IPS DF 6.9 (cell line): Measurements from ENCODE around the gene TTBK2.
"Not testable (repeated sequence)": the region's sequence is repeated elsewhere in the genome, so short reads cannot be mapped to it uniquely, and the experiment has no call there.

ENCODE experiments used
- DNase-seq: peaks from one replicate; pipeline ENCODE4 v3.0.0-alpha.2; 2013; ENCODE audit warnings: low read depth, low spot score
- H3K27ac ChIP-seq: one replicate; pipeline ENCODE4 v1.5.1; 2013; ENCODE audit warnings: low read length, control low read depth
- H3K27me3 ChIP-seq: 2 replicates; pipeline ENCODE4 v1.6.1; 2013; ENCODE audit warnings: mild to moderate bottlenecking, low read length; ENCODE audit not compliant: control insufficient read depth, insufficient read depth
- H3K36me3 ChIP-seq: 2 replicates; pipeline ENCODE4 v1.6.1; 2013; ENCODE audit warnings: low read length; ENCODE audit not compliant: control insufficient read depth, insufficient read depth
- H3K4me1 ChIP-seq: 2 replicates; pipeline ENCODE4 v1.6.1; 2013; ENCODE audit warnings: low read length; ENCODE audit not compliant: control insufficient read depth, insufficient read depth
- H3K4me3 ChIP-seq: 2 replicates; pipeline ENCODE4 v1.5.1; 2013; ENCODE audit warnings: mild to moderate bottlenecking, low read length
- H3K9me3 ChIP-seq: 2 replicates; pipeline ENCODE4 v1.6.1; 2013; ENCODE audit warnings: low read length, inconsistent platforms; ENCODE audit not compliant: control insufficient read depth, insufficient read depth
- WGBS: extraction: QIAGEN DNeasy Blood & Tissue Kit; methylation state at CpG from one replicate; pipeline ENCODE4 v1.1.7; 2013; ENCODE audit warnings: mixed read lengths, missing lambda C conversion rate; ENCODE audit not compliant: insufficient read length, insufficient coverage; 5-methylcytosine and 5-hydroxymethylcytosine counted together

TTBK2 gene

DNA sequence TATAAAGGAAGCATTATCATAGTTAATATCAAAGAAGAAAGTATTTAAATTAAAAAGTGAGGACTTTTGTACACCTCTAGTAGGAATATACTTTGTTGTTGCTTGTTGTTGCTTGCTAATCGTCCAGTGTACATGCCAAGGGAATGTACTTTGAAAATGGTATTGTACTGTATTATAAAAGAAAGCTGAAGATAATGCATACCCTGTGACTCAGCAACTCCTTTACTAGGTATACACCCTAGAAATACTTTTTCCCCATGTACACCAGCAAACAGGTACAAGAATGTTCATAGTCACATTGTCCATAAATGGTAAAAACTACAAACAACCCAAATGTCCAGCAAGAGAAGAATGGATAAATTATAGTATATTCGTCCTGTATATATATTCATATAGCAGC, 12.0 kb downstream of the TTBK2 start:
- H3K27me3 ChIP-seq = no peaks in the 10 kb centered on the region
- H3K27ac ChIP-seq = no peak overlapping the region
- no peaks in the 10 kb centered on the region for H3K4me1 ChIP-seq
- DNase-seq = no peak
- H3K4me3 ChIP-seq = no peak overlapping the region
- no CpG with 5 or more reads among the region's 2 CpGs for WGBS
- no peaks in the 10 kb centered on the region for H3K9me3 ChIP-seq
- no peaks in the 10 kb centered on the region for H3K36me3 ChIP-seq

DNA sequence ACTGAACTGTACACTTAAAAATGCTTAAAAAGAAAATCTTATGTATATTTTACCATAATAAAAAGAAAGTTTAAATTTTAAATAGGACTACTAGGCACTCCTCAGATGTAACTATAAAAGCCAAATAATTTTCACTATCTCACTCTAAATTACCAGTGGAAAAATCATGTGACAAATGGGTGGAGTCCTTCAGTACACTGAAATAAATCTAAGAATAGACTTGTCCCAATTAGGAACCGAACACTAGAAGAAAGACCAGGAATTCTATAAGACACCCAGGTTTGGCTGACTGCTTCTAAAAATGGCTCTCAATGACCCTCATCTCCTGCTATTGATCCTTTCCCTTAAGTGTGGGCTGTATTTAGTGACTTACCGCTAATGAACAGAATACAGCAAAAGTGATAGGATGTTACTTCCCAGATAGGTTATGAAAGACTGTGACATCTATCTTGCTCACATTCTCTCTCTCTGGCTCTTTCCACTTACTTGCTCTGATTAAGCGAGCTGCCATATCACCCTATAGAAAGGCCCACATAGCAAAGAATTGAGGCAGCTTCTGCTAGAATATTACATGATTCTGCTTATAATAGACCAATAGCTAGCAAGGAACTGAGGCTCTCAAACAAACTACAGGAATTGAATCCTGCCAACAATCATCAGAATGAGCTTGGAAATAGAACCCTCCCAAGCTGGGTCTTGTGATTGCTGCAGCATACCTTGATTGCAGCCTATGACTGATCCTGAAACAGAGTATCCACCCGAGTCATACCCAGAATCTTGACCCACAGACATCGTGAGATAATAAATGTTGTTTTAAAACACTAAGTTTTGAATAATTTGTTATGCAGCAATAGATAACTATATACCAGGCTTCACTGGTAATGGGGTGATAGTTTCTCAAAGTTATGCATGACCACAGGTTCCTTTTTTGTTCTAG, 16.9 kb downstream of the TTBK2 start:
- no peaks in the 10 kb centered on the region for H3K36me3 ChIP-seq
- no peaks in the 10 kb centered on the region for H3K9me3 ChIP-seq
- no peak for DNase-seq
- no peak overlapping the region for H3K27ac ChIP-seq
- no CpG with 5 or more reads among the region's 5 CpGs for WGBS
- H3K27me3 ChIP-seq = no peaks in the 10 kb centered on the region
- no peaks in the 10 kb centered on the region for H3K4me1 ChIP-seq
- no peak overlapping the region for H3K4me3 ChIP-seq

DNA sequence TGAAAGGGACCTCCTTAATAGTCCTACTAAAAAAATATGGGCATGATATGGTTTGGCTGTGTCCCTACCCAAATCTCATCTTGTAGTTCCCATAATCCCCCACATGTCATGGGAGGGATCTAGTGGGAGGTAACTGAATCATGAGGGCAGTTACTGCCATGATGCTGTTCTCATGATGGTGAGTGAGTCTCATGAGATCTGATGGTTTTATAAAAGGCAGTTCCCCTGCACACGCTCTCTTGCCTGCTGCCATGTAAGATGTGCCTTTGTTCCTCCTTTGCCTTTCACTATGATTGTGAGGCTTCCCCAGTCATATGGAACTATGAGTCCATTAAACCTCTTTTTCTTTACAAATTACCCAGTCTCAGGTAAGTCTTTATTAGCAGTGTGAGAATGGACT, 26.7 kb downstream of the TTBK2 start:
- WGBS = no CpG with 5 or more reads among the region's 1 CpG
- not testable (repeated sequence) for H3K36me3 ChIP-seq, DNase-seq, H3K27ac ChIP-seq, H3K27me3 ChIP-seq, H3K9me3 ChIP-seq, H3K4me3 ChIP-seq, H3K4me1 ChIP-seq

DNA sequence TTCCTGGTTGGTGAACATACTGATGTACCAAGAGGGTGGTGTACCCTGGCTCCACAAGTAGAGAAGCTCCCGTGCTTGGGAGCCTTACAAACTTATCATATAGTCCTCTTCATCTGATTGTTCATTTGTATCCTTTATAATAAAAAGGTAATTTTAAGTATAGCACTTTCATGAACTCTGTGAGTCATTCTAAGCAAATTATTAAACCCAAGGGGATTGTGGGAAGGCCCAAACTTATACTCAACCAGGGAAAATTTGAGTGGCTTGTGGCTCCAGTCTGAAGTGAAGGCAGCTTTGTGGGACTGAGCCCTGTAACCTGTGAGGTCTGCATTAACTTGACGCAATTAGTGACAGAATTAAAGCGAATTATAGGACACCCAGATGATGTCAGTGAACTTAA, 29.0 kb downstream of the TTBK2 start:
- WGBS = no CpG with 5 or more reads among the region's 3 CpGs
- Histone ChIP-seq H3K27ac (no peak overlapping the region), H3K4me1 (no peaks in the 10 kb centered on the region), H3K27me3 (no peaks in the 10 kb centered on the region), H3K9me3 (no peaks in the 10 kb centered on the region), H3K4me3 (no peak overlapping the region), H3K36me3 (no peaks in the 10 kb centered on the region)
- DNase-seq = no peak

DNA sequence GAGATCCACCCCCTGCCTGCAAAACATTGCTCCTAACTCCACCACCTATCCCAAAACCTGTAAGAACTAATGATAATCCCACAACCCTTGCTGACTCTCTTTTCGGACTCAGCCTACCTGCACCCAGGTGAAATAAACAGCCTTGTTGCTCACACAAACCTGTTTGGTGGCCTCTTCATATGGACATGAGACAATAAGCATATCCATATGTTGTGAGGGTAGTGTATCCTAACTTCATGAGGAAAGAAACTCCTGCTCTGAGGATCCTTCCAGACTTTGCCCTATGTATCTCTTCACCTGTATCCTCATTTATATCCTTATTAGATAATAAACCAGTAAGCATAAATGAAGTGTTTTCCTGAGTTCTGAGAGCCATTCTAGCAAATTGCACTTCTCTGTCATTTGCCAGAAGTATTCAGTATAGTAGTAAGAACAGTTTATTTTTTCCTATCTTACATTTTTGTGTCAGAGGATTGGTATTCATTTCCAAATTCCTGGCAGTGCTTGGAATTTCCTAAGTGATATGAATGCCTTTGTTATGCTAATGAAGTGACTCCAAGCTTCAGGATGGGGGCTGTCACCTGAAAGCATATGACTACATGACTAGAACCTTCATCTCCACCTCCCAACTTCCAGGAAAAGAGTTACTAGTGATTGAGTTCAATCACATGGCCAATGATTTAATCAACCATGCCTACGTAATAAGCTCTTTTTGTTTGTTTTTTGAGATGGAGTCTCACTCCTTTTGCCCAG, 30.2 kb downstream of the TTBK2 start:
- Histone ChIP-seq H3K27me3 (no peaks in the 10 kb centered on the region), H3K9me3 (no peaks in the 10 kb centered on the region), H3K36me3 (no peaks in the 10 kb centered on the region), H3K4me1 (no peaks in the 10 kb centered on the region), H3K4me3 (no peak overlapping the region), H3K27ac (no peak overlapping the region)
- no CpG with 5 or more reads among the region's 2 CpGs for WGBS
- DNase-seq = peak; percentile 22

DNA sequence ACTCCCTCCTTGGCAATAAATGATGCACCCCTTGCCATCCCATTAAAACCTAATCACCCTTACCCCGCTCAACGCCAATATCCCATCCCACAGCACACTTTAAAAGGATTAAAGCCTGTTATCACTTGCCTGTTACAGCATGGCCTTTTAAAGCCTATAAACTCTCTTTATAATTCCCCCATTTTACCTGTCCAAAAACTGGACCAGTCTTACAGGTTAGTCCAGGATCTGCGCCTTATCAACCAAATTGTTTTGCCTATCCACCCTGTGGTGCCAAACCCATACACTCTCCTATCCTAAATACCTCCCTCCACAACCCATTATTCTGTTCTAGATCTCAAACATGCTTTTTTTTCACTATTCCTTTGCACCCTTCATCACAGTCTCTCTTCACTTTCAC, 33.2 kb downstream of the TTBK2 start:
- not testable (repeated sequence) for H3K27ac ChIP-seq, H3K27me3 ChIP-seq, H3K4me1 ChIP-seq, H3K4me3 ChIP-seq, H3K36me3 ChIP-seq, H3K9me3 ChIP-seq, DNase-seq
- WGBS = no CpG with 5 or more reads among the region's 3 CpGs

DNA sequence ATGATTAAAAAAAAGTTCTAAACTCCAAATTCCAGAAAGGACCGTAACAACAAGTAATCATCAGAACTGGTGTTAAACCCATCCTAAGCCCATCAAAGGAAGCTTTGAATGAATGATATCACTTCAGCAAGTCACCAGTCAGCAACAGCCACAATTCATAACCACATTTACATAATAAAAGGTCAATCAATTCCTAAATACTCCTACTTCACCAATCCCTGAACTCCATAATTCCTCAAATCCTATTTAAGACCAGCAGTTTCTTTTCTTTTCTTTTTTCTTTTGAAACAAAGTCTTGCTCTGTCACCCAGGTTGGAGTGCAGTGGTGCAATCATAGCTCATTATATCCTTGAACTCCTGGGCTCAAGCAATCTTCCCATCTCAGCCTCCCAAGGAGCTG, 40.5 kb downstream of the TTBK2 start:
- no peaks in the 10 kb centered on the region for H3K9me3 ChIP-seq
- no peaks in the 10 kb centered on the region for H3K36me3 ChIP-seq
- no peak overlapping the region for H3K4me3 ChIP-seq
- WGBS = no CpG with 5 or more reads among the region's 1 CpG
- no peak overlapping the region for H3K27ac ChIP-seq
- no peaks in the 10 kb centered on the region for H3K27me3 ChIP-seq
- no peaks in the 10 kb centered on the region; the same call in 1 of the 2 replicates for H3K4me1 ChIP-seq
- DNase-seq = no peak

DNA sequence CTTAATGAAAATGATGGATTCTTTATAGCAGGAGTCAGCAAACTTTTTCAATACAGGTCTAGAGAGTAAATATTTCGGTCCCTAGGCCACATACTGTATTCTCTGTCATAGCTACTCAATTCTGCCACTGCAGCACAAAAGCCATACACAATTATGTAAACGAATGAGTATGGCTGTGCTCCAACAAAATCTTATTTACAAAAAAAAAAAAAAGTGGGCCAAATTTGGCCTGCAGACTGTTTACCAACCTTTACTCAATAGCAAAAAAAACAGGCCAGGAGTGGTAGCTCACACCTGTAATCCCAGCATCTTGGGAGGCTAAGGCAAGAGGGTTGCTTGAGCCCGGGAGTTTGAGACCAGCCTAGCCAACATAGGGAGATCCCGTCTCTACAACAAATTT, 41.1 kb downstream of the TTBK2 start:
- Histone ChIP-seq H3K4me1 (no peaks in the 10 kb centered on the region; the same call in 1 of the 2 replicates), H3K27ac (no peak overlapping the region), H3K9me3 (no peaks in the 10 kb centered on the region), H3K27me3 (no peaks in the 10 kb centered on the region), H3K36me3 (no peaks in the 10 kb centered on the region), H3K4me3 (no peak overlapping the region)
- no peak for DNase-seq
- WGBS = no CpG with 5 or more reads among the region's 4 CpGs

DNA sequence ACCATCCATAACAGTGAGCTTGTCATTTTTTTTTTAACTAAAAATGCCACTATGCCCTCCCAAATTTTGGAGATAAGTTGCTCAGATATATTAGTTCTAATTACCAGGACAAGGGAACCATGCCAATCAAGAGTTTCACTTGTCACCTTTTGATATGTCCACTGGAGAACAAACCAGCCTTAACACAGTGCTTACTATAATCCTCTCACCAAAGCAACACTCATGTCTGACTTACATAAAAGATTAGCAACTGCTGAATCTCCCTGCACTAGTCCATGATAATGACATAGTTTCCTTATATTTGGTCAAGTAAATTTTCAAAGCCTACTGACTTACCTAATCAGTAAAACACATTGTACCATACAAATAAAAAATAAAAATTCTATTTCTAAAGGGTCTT, 44.4 kb downstream of the TTBK2 start:
- H3K9me3 ChIP-seq = no peaks in the 10 kb centered on the region
- no peak overlapping the region for H3K27ac ChIP-seq
- H3K4me1 ChIP-seq = no peaks in the 10 kb centered on the region; the same call in 1 of the 2 replicates
- H3K4me3 ChIP-seq = no peak overlapping the region
- no peaks in the 10 kb centered on the region for H3K36me3 ChIP-seq
- no peak for DNase-seq
- H3K27me3 ChIP-seq = no peaks in the 10 kb centered on the region

DNA sequence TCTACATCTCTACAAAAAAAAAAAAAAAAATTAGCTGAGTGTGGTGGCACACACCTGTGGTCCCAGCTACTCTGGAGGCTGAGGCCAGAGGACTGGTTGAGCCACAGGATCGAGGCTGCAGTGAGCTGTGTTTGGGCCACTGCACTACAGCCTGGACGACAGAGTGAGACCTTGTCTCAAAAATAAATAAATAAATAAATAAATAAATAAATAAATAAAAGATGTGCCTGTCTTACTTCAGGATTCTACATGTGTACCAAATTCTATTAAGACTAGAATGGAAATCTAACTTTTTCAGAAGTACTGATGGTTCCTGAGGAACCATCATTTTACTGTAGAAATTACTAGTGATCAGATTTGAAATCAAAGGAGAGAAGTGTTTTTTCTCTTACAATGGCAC, 51.9 kb downstream of the TTBK2 start:
- Histone ChIP-seq H3K4me3 (no peak overlapping the region), H3K4me1 (no peaks in the 10 kb centered on the region), H3K27ac (no peak overlapping the region), H3K36me3 (no peaks in the 10 kb centered on the region), H3K27me3 (no peaks in the 10 kb centered on the region), H3K9me3 (no peaks in the 10 kb centered on the region)
- no peak for DNase-seq
- WGBS = no CpG with 5 or more reads among the region's 2 CpGs
